HEK293T (cell line): ENCODE measurements around the gene CTIF.

ENCODE experiments used
- CTCF ChIA-PET: fragments of 350-600 bp; formaldehyde crosslinking; extraction: SDS; loops from one replicate; lab custom pipeline; 2021; ENCODE audit warnings: antibody characterized with exemption, inconsistent platforms; lab: Yijun Ruan, JAX
- POLR2A ChIA-PET: fragments of 350-600 bp; formaldehyde crosslinking; extraction: SDS; loops from one replicate; lab custom pipeline; 2020; ENCODE audit warnings: antibody characterized with exemption, inconsistent platforms; lab: Yijun Ruan, JAX
- DNase-seq: peaks from one replicate; pipeline ENCODE4 v3.0.0; 2012; ENCODE audit warnings: mixed read lengths; ENCODE audit errors: extremely low spot score
- ARNT ChIP-seq: fragments of 450-650 bp; IDR thresholded peaks from 2 replicates; pipeline ENCODE4 v1.6.1; 2017; ENCODE audit warnings: mild to moderate bottlenecking
- BHLHE40 ChIP-seq: fragments of 450-650 bp; IDR thresholded peaks from 2 replicates; pipeline ENCODE4 v1.6.1; 2016; ENCODE audit warnings: mild to moderate bottlenecking, moderate library complexity, borderline replicate concordance
- CTBP1 ChIP-seq: fragments of 450-650 bp; IDR thresholded peaks from 2 replicates; pipeline ENCODE4 v1.6.1; 2016; ENCODE audit warnings: borderline replicate concordance
- ELF4 ChIP-seq: fragments of 450-650 bp; IDR thresholded peaks from 2 replicates; pipeline ENCODE4 v1.6.1; 2017; ENCODE audit warnings: antibody characterized with exemption
- FOXA1 ChIP-seq: fragments of 450-650 bp; IDR thresholded peaks from 2 replicates; pipeline ENCODE4 v1.6.1; 2016; ENCODE audit warnings: mild to moderate bottlenecking
- FOXK2 ChIP-seq: fragments of 450-650 bp; IDR thresholded peaks from 2 replicates; pipeline ENCODE4 v1.6.1; 2016; ENCODE audit warnings: mild to moderate bottlenecking
- FOXM1 ChIP-seq: fragments of 450-650 bp; IDR thresholded peaks from 2 replicates; pipeline ENCODE4 v1.6.1; 2017; ENCODE audit warnings: mild to moderate bottlenecking, borderline replicate concordance
- HDGF ChIP-seq: fragments of 450-650 bp; IDR thresholded peaks from 2 replicates; pipeline ENCODE4 v1.6.1; 2017; ENCODE audit warnings: antibody characterized with exemption, borderline replicate concordance
- L3MBTL2 ChIP-seq: fragments of 450-650 bp; conservative IDR thresholded peaks from 2 replicates; pipeline ENCODE4 v1.6.1; 2016; ENCODE audit warnings: mild to moderate bottlenecking
- LEF1 ChIP-seq: fragments of 450-650 bp; IDR thresholded peaks from 2 replicates; pipeline ENCODE4 v1.6.1; 2017; ENCODE audit warnings: mild to moderate bottlenecking, borderline replicate concordance
- NFRKB ChIP-seq: fragments of 450-650 bp; IDR thresholded peaks from 2 replicates; pipeline ENCODE4 v1.6.1; 2016; ENCODE audit warnings: mild to moderate bottlenecking, moderate library complexity
- PKNOX1 ChIP-seq: fragments of 450-650 bp; IDR thresholded peaks from 2 replicates; pipeline ENCODE4 v1.6.1; 2016
- SP1 ChIP-seq: fragments of 450-650 bp; IDR thresholded peaks from 2 replicates; pipeline ENCODE4 v1.6.1; 2017
- SUZ12 ChIP-seq: fragments of 450-650 bp; IDR thresholded peaks from 2 replicates; pipeline ENCODE4 v1.6.1; 2016; ENCODE audit warnings: mild to moderate bottlenecking
- TARDBP ChIP-seq: fragments of 450-650 bp; IDR thresholded peaks from 2 replicates; pipeline ENCODE4 v1.6.1; 2016
- ZNF384 ChIP-seq: fragments of 450-650 bp; IDR thresholded peaks from 2 replicates; pipeline ENCODE4 v1.6.1; 2016

The CTIF gene

GRCh38 chr18:48672671-48673340 is 134.0 kb downstream of the CTIF start:
- TF ChIP-seq L3MBTL2 (no peak), CTBP1 (no peak), FOXA1 (no peak), FOXK2 (no peak), FOXM1 (no peak), ELF4 (no peak), PKNOX1 (no peak), SUZ12 (no peak), LEF1 (no peak), ZNF384 (no peak), ARNT (no peak), TARDBP (no peak), BHLHE40 (no peak), SP1 (no peak), HDGF (no peak), NFRKB (no peak)
- CTCF ChIA-PET: no interaction called here
- POLR2A ChIA-PET: no interaction called here
- no peak for DNase-seq

GRCh38 chr18:48673456-48673852 is 134.6 kb downstream of the CTIF start:
- TF ChIP-seq SUZ12 (no peak), FOXA1 (no peak), TARDBP (no peak), NFRKB (no peak), ELF4 (no peak), ZNF384 (no peak), FOXK2 (no peak), L3MBTL2 (no peak)
- ChIA-PET POLR2A (no interaction called here), CTCF (no interaction called here)
- no peak for DNase-seq

- TF ChIP-seq SP1 (no peak), FOXA1 (no peak), PKNOX1 (no peak), NFRKB (no peak), BHLHE40 (no peak), HDGF (no peak), ELF4 (no peak), ZNF384 (no peak), L3MBTL2 (no peak), FOXM1 (no peak), ARNT (no peak), LEF1 (no peak), SUZ12 (no peak), CTBP1 (no peak), TARDBP (no peak), FOXK2 (no peak)
- POLR2A ChIA-PET: no interaction called here
- CTCF ChIA-PET: interaction anchor here (1.4 kb wide), 1 partner anchor 505 kb away, joined by 3 read pairs; no protein-coding TSS in a partner anchor
- no peak for DNase-seq
Observed at GRCh38 chr18:48673853-48674721, 135.3 kb downstream of the CTIF start.

GRCh38 chr18:48674758-48675351 is 136.0 kb downstream of the CTIF start:
- POLR2A ChIA-PET: no interaction called here

More at GRCh38 chr18:48674758-48675351, 136.0 kb downstream of the CTIF start:
- DNase-seq: no peak
- CTCF ChIA-PET: interaction anchor here (1.4 kb wide), 1 partner anchor 504 kb away, joined by 3 read pairs; no protein-coding TSS in a partner anchor
- TF ChIP-seq LEF1 (no peak), FOXK2 (no peak), ARNT (no peak), SP1 (no peak), L3MBTL2 (no peak), PKNOX1 (no peak), SUZ12 (no peak), BHLHE40 (no peak)
